WI38 (cell line): ENCODE results near the gene LRRC40.

ENCODE experiments used
- H3K4me3 ChIP-seq: 2 replicates; pipeline ENCODE4 v1.5.1; 2011; ENCODE audit warnings: low read depth, mild to moderate bottlenecking, control low read depth, low read length
- CTCF ChIP-seq: IDR thresholded peaks from 2 replicates; pipeline ENCODE4 v1.5.1; 2012; ENCODE audit warnings: low read depth, mild to moderate bottlenecking, control low read depth, low read length

LRRC40 gene

GRCh38 chr1:70211541-70211940 lies 6.2 kb upstream of the LRRC40 start:
- TF ChIP-seq CTCF = no peak

GRCh38 chr1:70210820-70211219 lies 5.4 kb upstream of the LRRC40 start:
- TF ChIP-seq CTCF = no peak
- H3K4me3 ChIP-seq = no peak overlapping the region

More at GRCh38 chr1:70211541-70211940, 6.2 kb upstream of the LRRC40 start:
- H3K4me3 ChIP-seq = no peak overlapping the region

GRCh38 chr1:70208292-70208691 lies 2.9 kb upstream of the LRRC40 start:
- TF ChIP-seq CTCF = no peak

GRCh38 chr1:70207492-70207891 lies 2.1 kb upstream of the LRRC40 start:
- no peak for TF ChIP-seq CTCF
- no peak overlapping the region; the same call in 1 of the 2 replicates for H3K4me3 ChIP-seq

More at GRCh38 chr1:70208292-70208691, 2.9 kb upstream of the LRRC40 start:
- H3K4me3 ChIP-seq = no peak overlapping the region

GRCh38 chr1:70206833-70207232 lies 1.5 kb upstream of the LRRC40 start:
- H3K4me3 ChIP-seq = peak overlapping the region; percentile 99

GRCh38 chr1:70205071-70205433 lies 327 bp downstream of the LRRC40 start:
- TF ChIP-seq CTCF = no peak
- peak overlapping the region; percentile 99 for H3K4me3 ChIP-seq

GRCh38 chr1:70204600-70204999 lies 779 bp downstream of the LRRC40 start:
- H3K4me3 ChIP-seq = peak overlapping the region; percentile 99

More at GRCh38 chr1:70204600-70204999, 779 bp downstream of the LRRC40 start:
- no peak for TF ChIP-seq CTCF
